COR-L47 (cell line): ENCODE results near the gene HIGD2A.

ENCODE experiments used
- DNase-seq: peaks from one replicate; lab custom pipeline; 2025; lab: John Stamatoyannopoulos, UW

HIGD2A gene

GRCh38 chr5:176369934-176370711, 18.4 kb upstream of the HIGD2A start:
- no peak for DNase-seq

GRCh38 chr5:176371621-176372539, 16.7 kb upstream of the HIGD2A start:
- no peak for DNase-seq

GRCh38 chr5:176373100-176373818, 15.3 kb upstream of the HIGD2A start:
- DNase-seq, result no peak

- DNase-seq, result no peak
Measured at GRCh38 chr5:176379881-176380280, 8.7 kb upstream of the HIGD2A start.

GRCh38 chr5:176381423-176381822, 7.1 kb upstream of the HIGD2A start:
- no peak for DNase-seq

- DNase-seq, result no peak
Measured at GRCh38 chr5:176381979-176382378, 6.6 kb upstream of the HIGD2A start.

- no peak for DNase-seq
Measured at GRCh38 chr5:176382721-176383120, 5.8 kb upstream of the HIGD2A start.

GRCh38 chr5:176383248-176383905, 5.2 kb upstream of the HIGD2A start:
- DNase-seq, result no peak

GRCh38 chr5:176383961-176384360, 4.6 kb upstream of the HIGD2A start:
- no peak for DNase-seq

- no peak for DNase-seq
Measured at GRCh38 chr5:176384366-176384930, 4.1 kb upstream of the HIGD2A start.

- no peak for DNase-seq
Measured at GRCh38 chr5:176384991-176385390, 3.6 kb upstream of the HIGD2A start.

GRCh38 chr5:176386491-176386890, 2.1 kb upstream of the HIGD2A start:
- DNase-seq, result no peak

- DNase-seq, result no peak
Measured at GRCh38 chr5:176387384-176387925, 1.1 kb upstream of the HIGD2A start.

GRCh38 chr5:176388003-176388443, 528 bp upstream of the HIGD2A start:
- DNase-seq, result no peak

- DNase-seq, result peak; percentile 57
Measured at GRCh38 chr5:176389135-176390123, 878 bp downstream of the HIGD2A start.

GRCh38 chr5:176391479-176391878, 2.9 kb downstream of the HIGD2A start:
- DNase-seq, result no peak

- DNase-seq, result no peak
Measured at GRCh38 chr5:176391999-176392398, 3.4 kb downstream of the HIGD2A start.

- DNase-seq, result no peak
Measured at GRCh38 chr5:176392526-176392925, 4.0 kb downstream of the HIGD2A start.

GRCh38 chr5:176394096-176394495, 5.5 kb downstream of the HIGD2A start:
- DNase-seq, result no peak
